HepG2 (cell line): ENCODE results near the gene HES2. TPM values are rescaled to one million over a fixed set of nuclear protein-coding genes. Genes with fewer than 3 reads are reported as not detected.

Experiments used
- MAZ ChIP-seq, 2 experiments: sonication (generic) in 1 of 2; formaldehyde crosslinking in 1 of 2; IDR thresholded peaks; 2 replicates each; pipeline versions ENCODE4 v1.5.0 to v1.6.1; 2012 to 2020; ENCODE audit warnings: low read depth in 2 of 2, mild to moderate bottlenecking in 2 of 2, borderline replicate concordance in 1 of 2, improper control_type of control experiment in 1 of 2, low read length in 1 of 2, missing genetic modification reagents in 1 of 2, moderate library complexity in 1 of 2
- NFE2L1 ChIP-seq: sonication (generic); formaldehyde crosslinking; IDR thresholded peaks from 2 replicates; pipeline ENCODE4 v1.4.0; 2020; ENCODE audit warnings: missing genetic modification reagents, mild to moderate bottlenecking, borderline replicate concordance
- SRF ChIP-seq: IDR thresholded peaks from 2 replicates; pipeline ENCODE4 v1.6.1; 2011; ENCODE audit warnings: mild to moderate bottlenecking, low read depth, low read length, moderate library complexity
- TRAFD1 ChIP-seq: sonication (generic); formaldehyde crosslinking; IDR thresholded peaks from 2 replicates; pipeline ENCODE4 v1.5.1; 2020; ENCODE audit warnings: missing genetic modification reagents, mild to moderate bottlenecking, borderline replicate concordance
- YY1 ChIP-seq: IDR thresholded peaks from 2 replicates; pipeline ENCODE4 v1.6.1; 2011; ENCODE audit warnings: low read length, low read depth, moderate library complexity, mild to moderate bottlenecking; ENCODE audit not compliant: insufficient read depth, insufficient replicate concordance
- ZBTB40 ChIP-seq, 2 experiments: fragments of 450-650 bp in 1 of 2; sonication (generic) in 1 of 2; formaldehyde crosslinking in 1 of 2; IDR thresholded peaks; 2 replicates each; pipeline versions ENCODE4 v1.6.1 to v1.8.0; 2016 to 2022; ENCODE audit warnings: antibody characterized with exemption in 1 of 2, mild to moderate bottlenecking in 1 of 2, missing genetic modification reagents in 1 of 2
- ZFP36L2 ChIP-seq: sonication (generic); formaldehyde crosslinking; IDR thresholded peaks from 2 replicates; pipeline ENCODE4 v1.4.0; 2020; ENCODE audit warnings: missing genetic modification reagents
- ZNF142 ChIP-seq: sonication (generic); formaldehyde crosslinking; IDR thresholded peaks from 2 replicates; pipeline ENCODE4 v1.4.0; 2020; ENCODE audit warnings: missing genetic modification reagents
- ZNF577 ChIP-seq: sonication (generic); formaldehyde crosslinking; IDR thresholded peaks from 2 replicates; pipeline ENCODE4 v1.4.0; 2020; ENCODE audit warnings: mild to moderate bottlenecking, low read depth, missing genetic modification reagents, borderline replicate concordance
- polyA plus RNA-seq, 8 experiments: library from polyadenylated mRNA; depleted of rRNA in 3 of 8; stranded (reverse) in 7 of 8; unstranded in 1 of 8; fragments of >200 nt; fragmentation: Illumina TruSeq in 4 of 8; extraction: Trizol in 4 of 8; gene quantifications; 2 replicates each; pipeline versions ENCODE4 v1.2.1 to v1.2.3, GENCODE V29; 2011 to 2016; ENCODE audit warnings: low read depth in 4 of 8, missing spikeins in 1 of 8, mixed read lengths in 1 of 8; ENCODE audit not compliant: insufficient read depth in 1 of 8
- total RNA-seq, 5 experiments: library from RNA; depleted of rRNA; stranded (reverse); fragments of >200 nt; fragmentation: Illumina TruSeq; extraction: Trizol; gene quantifications; 2 replicates each; pipeline ENCODE4 v1.2.3, GENCODE V29; 2016; ENCODE audit warnings: low read depth in 1 of 5

Gene HES2
- total and polyA plus RNA-seq, 2 of the 13 experiments (the other 11 are each of a cell fraction or from before 2014, with no cell fraction given): 0.11 to 0.17 TPM

GRCh38 chr1:6447818-6448748 lies 28.4 kb upstream of the HES2 start (continued):
- TF ChIP-seq SRF (no peak), MAZ (IDR thresholded peaks at IDR 0.05; ENCODE audit: borderline replicate concordance, low read depth, low read length) (no peak), MAZ (CRISPR knock-in tag; IDR thresholded peaks at IDR 0.05; ENCODE audit: low read depth) (no peak; the same call in 1 of the 2 replicates), ZFP36L2 (CRISPR knock-in tag) (no peak), ZNF142 (CRISPR knock-in tag) (no peak), NFE2L1 (no peak), TRAFD1 (CRISPR knock-in tag) (no peak), ZBTB40 (IDR thresholded peaks at IDR 0.05) (no peak), ZBTB40 (CRISPR knock-in tag; IDR thresholded peaks at IDR 0.05) (no peak), ZNF577 (CRISPR knock-in tag) (no peak), YY1 (no peak)
